ENCODE data around the gene KLF9.
A peak's percentile ranks its signal among the peaks of the same experiment; 100 is the strongest.

Gene KLF9

DNA sequence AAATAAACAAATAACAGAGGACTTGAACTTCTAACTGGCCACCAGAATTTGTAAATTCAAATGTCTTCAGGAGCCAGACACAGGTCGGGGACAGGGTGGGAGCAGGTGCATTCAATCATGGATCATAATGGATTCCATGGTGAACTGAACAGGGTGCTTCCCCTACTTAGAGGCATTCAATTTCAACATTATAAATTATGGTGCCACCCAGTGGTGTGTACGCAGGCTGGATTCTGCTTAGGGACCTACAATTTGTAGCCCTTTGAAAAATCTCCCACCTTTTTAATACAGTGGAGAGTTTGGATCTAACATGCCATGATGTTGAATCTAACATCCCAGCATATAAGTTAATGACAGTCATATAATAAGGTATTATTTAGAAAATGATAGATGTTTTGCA lies 22.3 kb downstream of the KLF9 start:
- H3K4me3 ChIP-seq (ENCODE audit: low read depth, low read length): no peak overlapping the region
- DNase-seq (ENCODE audit: low read depth): no peak
- TF ChIP-seq, protein P1, sequence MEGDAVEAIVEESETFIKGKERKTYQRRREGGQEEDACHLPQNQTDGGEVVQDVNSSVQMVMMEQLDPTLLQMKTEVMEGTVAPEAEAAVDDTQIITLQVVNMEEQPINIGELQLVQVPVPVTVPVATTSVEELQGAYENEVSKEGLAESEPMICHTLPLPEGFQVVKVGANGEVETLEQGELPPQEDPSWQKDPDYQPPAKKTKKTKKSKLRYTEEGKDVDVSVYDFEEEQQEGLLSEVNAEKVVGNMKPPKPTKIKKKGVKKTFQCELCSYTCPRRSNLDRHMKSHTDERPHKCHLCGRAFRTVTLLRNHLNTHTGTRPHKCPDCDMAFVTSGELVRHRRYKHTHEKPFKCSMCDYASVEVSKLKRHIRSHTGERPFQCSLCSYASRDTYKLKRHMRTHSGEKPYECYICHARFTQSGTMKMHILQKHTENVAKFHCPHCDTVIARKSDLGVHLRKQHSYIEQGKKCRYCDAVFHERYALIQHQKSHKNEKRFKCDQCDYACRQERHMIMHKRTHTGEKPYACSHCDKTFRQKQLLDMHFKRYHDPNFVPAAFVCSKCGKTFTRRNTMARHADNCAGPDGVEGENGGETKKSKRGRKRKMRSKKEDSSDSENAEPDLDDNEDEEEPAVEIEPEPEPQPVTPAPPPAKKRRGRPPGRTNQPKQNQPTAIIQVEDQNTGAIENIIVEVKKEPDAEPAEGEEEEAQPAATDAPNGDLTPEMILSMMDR (IDR thresholded peaks at IDR 0.05; ENCODE audit: low read depth, low read length, missing control alignments): peak; percentile 31
- in situ Hi-C loops (cut with HindIII; ENCODE audit: low sequenced_read_pairs): no loop called here

DNA sequence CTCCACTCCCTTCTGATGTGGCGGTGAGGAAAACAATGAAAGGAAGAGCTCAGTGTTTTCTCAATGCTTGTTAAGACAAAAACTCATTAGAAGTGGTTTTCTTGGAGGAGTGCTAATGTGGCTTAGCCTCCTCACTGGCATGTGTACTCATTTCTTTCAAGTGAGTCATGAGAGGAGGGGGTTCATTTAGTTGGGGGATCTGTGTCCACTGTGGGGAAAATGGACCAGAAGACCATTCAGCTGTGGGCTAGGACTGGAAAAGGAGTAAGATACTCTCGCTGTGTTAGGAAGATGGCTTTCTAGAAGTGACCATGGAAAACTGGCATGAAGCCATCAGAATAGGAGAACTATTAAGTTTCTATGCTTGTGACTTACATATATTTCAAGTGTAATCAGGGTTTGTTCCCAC lies 23.5 kb downstream of the KLF9 start:
- no peak overlapping the region for H3K4me3 ChIP-seq (ENCODE audit: low read depth, low read length)
- in situ Hi-C loops (cut with HindIII; ENCODE audit: low sequenced_read_pairs): no loop called here
- DNase-seq (ENCODE audit: low read depth): peak; percentile 61
- TF ChIP-seq, protein P1 (IDR thresholded peaks at IDR 0.05; ENCODE audit: low read depth, low read length, missing control alignments): no peak

DNA sequence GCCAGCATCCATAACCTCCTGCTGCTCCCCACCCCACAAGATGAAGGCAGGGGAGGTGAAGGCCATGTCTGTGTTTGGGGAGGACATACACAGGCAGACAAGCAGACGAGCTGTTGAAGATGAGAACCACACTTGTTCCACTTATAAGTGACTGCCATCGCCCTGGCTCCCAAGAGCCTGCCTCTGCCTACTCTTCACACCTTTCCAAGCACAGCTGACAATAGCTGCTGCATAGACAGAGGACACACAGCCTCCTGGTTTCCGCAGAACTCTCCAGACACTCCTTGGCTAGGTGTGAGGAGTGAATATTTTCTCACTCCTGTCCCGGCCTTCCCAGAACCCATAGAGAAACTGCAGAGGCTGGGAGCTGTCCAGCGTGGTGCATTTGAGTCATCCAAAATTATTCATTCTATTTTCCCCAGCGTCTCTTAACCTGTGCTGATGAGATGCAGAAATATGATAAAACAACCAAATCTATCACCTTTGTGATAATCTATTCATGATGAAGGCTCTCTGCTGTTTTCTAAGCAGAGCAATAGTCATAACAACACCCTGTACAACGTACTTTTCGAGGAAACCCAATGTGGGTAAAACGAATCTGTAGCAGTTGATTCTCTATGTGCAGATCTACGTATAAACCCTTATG lies 24.7 kb downstream of the KLF9 start:
- in situ Hi-C loops (cut with HindIII; ENCODE audit: low sequenced_read_pairs): no loop called here

DNA sequence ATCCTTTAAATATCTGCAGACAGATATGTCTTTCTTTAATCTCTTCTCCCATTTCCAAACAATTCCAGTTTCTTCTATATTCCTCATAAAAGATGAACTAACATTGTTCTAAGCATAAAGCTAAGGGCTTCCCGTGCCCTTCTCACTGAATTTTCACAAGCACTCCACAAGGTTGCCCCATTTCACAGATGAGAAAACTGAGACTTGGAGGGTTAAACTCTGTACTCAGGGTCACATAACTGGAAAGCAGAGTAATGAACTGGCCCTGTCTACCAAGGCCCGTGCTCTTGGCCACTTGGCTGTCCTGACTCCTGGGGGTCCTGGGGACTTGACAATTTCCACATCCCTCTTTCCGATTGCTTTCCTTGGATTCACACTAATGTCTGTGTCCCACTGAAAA lies 25.3 kb downstream of the KLF9 start:
- in situ Hi-C loops (cut with HindIII; ENCODE audit: low sequenced_read_pairs): no loop called here
- H3K4me3 ChIP-seq (ENCODE audit: low read depth, low read length): no peak overlapping the region

More for the DNA sequence above, 24.7 kb downstream of the KLF9 start:
- DNase-seq (ENCODE audit: low read depth): no peak
- TF ChIP-seq, protein P1 (IDR thresholded peaks at IDR 0.05; ENCODE audit: low read depth, low read length, missing control alignments): no peak
- no peak overlapping the region for H3K4me3 ChIP-seq (ENCODE audit: low read depth, low read length)

DNA sequence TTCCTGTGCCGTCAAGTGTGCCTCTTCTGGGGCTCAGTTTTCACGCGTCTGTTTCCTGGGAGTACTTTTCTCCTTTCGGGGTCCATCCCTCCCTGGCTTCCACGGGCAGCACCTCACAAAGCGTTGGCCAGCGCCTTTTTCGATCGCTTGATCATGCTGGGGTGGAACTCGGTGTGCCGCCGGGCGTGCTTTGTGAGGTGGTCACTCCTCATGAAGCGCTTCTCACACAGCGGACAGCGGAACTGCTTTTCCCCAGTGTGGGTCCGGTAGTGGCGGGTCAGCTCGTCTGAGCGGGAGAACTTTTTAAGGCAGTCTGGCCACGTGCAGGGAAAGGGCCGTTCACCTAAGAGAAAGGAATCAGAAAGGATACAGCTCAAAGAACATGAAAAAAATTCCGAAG lies 26.8 kb downstream of the KLF9 start:
- in situ Hi-C loops (cut with HindIII; ENCODE audit: low sequenced_read_pairs): no loop called here
- TF ChIP-seq, protein P1 (IDR thresholded peaks at IDR 0.05; ENCODE audit: low read depth, low read length, missing control alignments): no peak
- no peak overlapping the region for H3K4me3 ChIP-seq (ENCODE audit: low read depth, low read length)
- no peak for DNase-seq (ENCODE audit: low read depth)

More for the DNA sequence above, 25.3 kb downstream of the KLF9 start:
- no peak for DNase-seq (ENCODE audit: low read depth)
- TF ChIP-seq, protein P1 (IDR thresholded peaks at IDR 0.05; ENCODE audit: low read depth, low read length, missing control alignments): no peak

DNA sequence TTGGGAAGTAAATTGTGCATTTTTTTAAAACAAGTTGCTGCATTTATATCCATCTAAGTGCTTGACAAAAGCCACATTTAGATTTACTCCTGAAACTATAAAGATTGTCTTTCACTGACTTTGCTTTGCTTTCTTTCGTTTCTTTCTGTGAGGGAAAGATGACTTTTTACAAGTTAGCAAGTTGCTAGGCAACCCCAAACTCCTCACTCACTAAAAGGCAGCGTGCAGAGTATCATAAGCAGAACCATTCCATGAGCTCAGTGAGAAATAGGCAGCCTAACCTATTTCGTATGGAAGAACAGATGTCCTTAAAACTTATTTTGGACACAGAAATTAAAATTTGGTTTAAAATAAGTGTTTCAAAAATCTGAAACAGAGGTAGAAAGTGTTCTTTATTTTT lies 29.0 kb downstream of the KLF9 start:
- H3K4me3 ChIP-seq (ENCODE audit: low read depth, low read length): no peak overlapping the region
- TF ChIP-seq, protein P1 (IDR thresholded peaks at IDR 0.05; ENCODE audit: low read depth, low read length, missing control alignments): no peak
- no peak for DNase-seq (ENCODE audit: low read depth)
- in situ Hi-C loops (cut with HindIII; ENCODE audit: low sequenced_read_pairs): no loop called here
